IMR-90 (cell line): ENCODE data around the gene CAMK2B. TPM values are rescaled to one million over a fixed set of nuclear protein-coding genes. Genes with fewer than 3 reads are reported as not detected.

Experiments
- ATAC-seq: fragments of 200-7000 bp; cut with Tn5 transposase; 2 replicates; pipeline ENCODE4 v1.9.1; 2020; ENCODE audit warnings: low read depth, mild to moderate bottlenecking, moderate library complexity
- BruUV-seq: library from RNA; stranded (reverse); fragments of 400-500 nt; replicated peaks from 2 replicates; lab custom pipeline; 2021; lab: Mats Ljungman, UMichigan
- CTCF ChIA-PET: fragments of 300-600 bp; formaldehyde crosslinking; extraction: SDS; loops from one replicate; lab custom pipeline; 2021; ENCODE audit warnings: antibody characterized with exemption; lab: Yijun Ruan, JAX
- POLR2A ChIA-PET: fragments of 300-600 bp; sonication (Branson Sonifier 250); formaldehyde crosslinking; loops from one replicate; lab custom pipeline; 2022; ENCODE audit warnings: antibody characterized with exemption; ENCODE audit not compliant: unreplicated experiment; lab: Charles Lee
- DNase-seq: peaks from one replicate; pipeline ENCODE4 v3.0.0; 2013
- H2AFZ ChIP-seq: replicated peaks from 2 replicates; pipeline ENCODE3; 2013; ENCODE audit warnings: low read length, mild to moderate bottlenecking; ENCODE audit not compliant: poor library complexity
- H2AK5ac ChIP-seq: 2 replicates; pipeline ENCODE4 v1.6.1; 2013; ENCODE audit warnings: low read depth, low read length, inconsistent platforms
- H2AK9ac ChIP-seq: replicated peaks from 2 replicates; pipeline ENCODE3; 2013; ENCODE audit warnings: mild to moderate bottlenecking, low read depth, low read length, moderate library complexity; ENCODE audit not compliant: poor library complexity
- H2BK120ac ChIP-seq: 2 replicates; pipeline ENCODE4 v1.6.1; 2013; ENCODE audit warnings: low read depth, low read length, inconsistent platforms
- H2BK15ac ChIP-seq: 3 replicates; pipeline ENCODE4 v1.6.1; 2013; ENCODE audit warnings: low read depth, low read length, inconsistent platforms
- H2BK20ac ChIP-seq: 2 replicates; pipeline ENCODE4 v1.6.1; 2013; ENCODE audit warnings: low read depth, mild to moderate bottlenecking, inconsistent platforms, low read length, moderate library complexity
- H2BK5ac ChIP-seq: 2 replicates; pipeline ENCODE4 v1.6.1; 2013; ENCODE audit warnings: mild to moderate bottlenecking, low read depth, low read length, inconsistent platforms; ENCODE audit not compliant: poor library complexity, severe bottlenecking
- H3K14ac ChIP-seq: replicated peaks from 2 replicates; pipeline ENCODE4 v1.6.1; 2013; ENCODE audit warnings: low read depth, low read length, inconsistent platforms
- H3K18ac ChIP-seq: 2 replicates; pipeline ENCODE4 v1.6.1; 2013; ENCODE audit warnings: low read depth, low read length, control low read depth
- H3K23ac ChIP-seq: 2 replicates; pipeline ENCODE4 v1.6.1; 2013; ENCODE audit warnings: low read depth, low read length, inconsistent platforms
- H3K27ac ChIP-seq: 2 replicates; pipeline ENCODE4 v1.5.1; 2013; ENCODE audit warnings: mild to moderate bottlenecking, control low read depth, low read length; ENCODE audit not compliant: insufficient read depth
- H3K27me3 ChIP-seq: 2 replicates; pipeline ENCODE4 v1.6.1; 2013; ENCODE audit warnings: low read length; ENCODE audit not compliant: control insufficient read depth, insufficient read depth
- H3K36me3 ChIP-seq: 2 replicates; pipeline ENCODE4 v1.6.1; 2013; ENCODE audit warnings: low read length, mixed read lengths; ENCODE audit not compliant: control insufficient read depth, insufficient read depth
- H3K4ac ChIP-seq: 2 replicates; pipeline ENCODE4 v1.6.1; 2013; ENCODE audit warnings: low read depth, low read length, inconsistent platforms
- H3K4me1 ChIP-seq: 2 replicates; pipeline ENCODE4 v1.6.1; 2013; ENCODE audit warnings: low read length, mixed read lengths; ENCODE audit not compliant: control insufficient read depth, insufficient read depth
- H3K4me2 ChIP-seq: 2 replicates; pipeline ENCODE4 v1.6.1; 2013; ENCODE audit warnings: low read depth, mild to moderate bottlenecking, control low read depth, low read length, moderate library complexity
- H3K4me3 ChIP-seq: 2 replicates; pipeline ENCODE4 v1.5.1; 2013; ENCODE audit warnings: low read depth, mild to moderate bottlenecking, control low read depth, low read length, moderate library complexity; ENCODE audit not compliant: insufficient read depth
- H3K56ac ChIP-seq: 2 replicates; pipeline ENCODE4 v1.6.1; 2013; ENCODE audit warnings: low read length, inconsistent platforms; ENCODE audit not compliant: insufficient read depth; ENCODE audit errors: extremely low read depth
- H3K79me1 ChIP-seq, 2 experiments: 2 replicates each; pipeline ENCODE4 v1.6.1; 2013; ENCODE audit warnings: low read length in 2 of 2, inconsistent platforms in 1 of 2, low read depth in 1 of 2
- H3K9ac ChIP-seq: 2 replicates; pipeline ENCODE4 v1.6.1; 2013; ENCODE audit warnings: low read depth, low read length, control low read depth
- H3K9me1 ChIP-seq: 2 replicates; pipeline ENCODE4 v1.6.1; 2013; ENCODE audit warnings: low read length, inconsistent platforms; ENCODE audit not compliant: insufficient read depth
- H3K9me3 ChIP-seq: 2 replicates; pipeline ENCODE4 v1.6.1; 2013; ENCODE audit warnings: low read length; ENCODE audit not compliant: control insufficient read depth, insufficient read depth
- H4K20me1 ChIP-seq: 2 replicates; pipeline ENCODE4 v1.6.1; 2013; ENCODE audit warnings: low read length, inconsistent platforms; ENCODE audit not compliant: insufficient read depth
- H4K5ac ChIP-seq: 2 replicates; pipeline ENCODE4 v1.6.1; 2013; ENCODE audit warnings: mild to moderate bottlenecking, low read depth, low read length, control low read depth
- H4K8ac ChIP-seq, 2 experiments: 2 replicates each; pipeline ENCODE4 v1.6.1; 2013; ENCODE audit warnings: low read depth in 2 of 2, low read length in 2 of 2, control low read depth in 1 of 2, inconsistent platforms in 1 of 2
- H4K91ac ChIP-seq: 2 replicates; pipeline ENCODE4 v1.6.1; 2013; ENCODE audit warnings: low read depth, low read length, inconsistent platforms; ENCODE audit not compliant: insufficient read depth
- BHLHE40 ChIP-seq: fragments of 150-350 bp; IDR thresholded peaks from 2 replicates; pipeline ENCODE4 v1.6.1; 2016; ENCODE audit warnings: mild to moderate bottlenecking, low read depth, low read length
- CEBPB ChIP-seq: IDR thresholded peaks from 2 replicates; pipeline ENCODE4 v1.6.1; 2012; ENCODE audit warnings: low read depth, low read length, improper control_type of control experiment
- CHD1 ChIP-seq: IDR thresholded peaks from 2 replicates; pipeline ENCODE4 v1.6.1; 2012; ENCODE audit warnings: low read depth, low read length, improper control_type of control experiment
- CTCF ChIP-seq: conservative IDR thresholded peaks from 2 replicates; pipeline ENCODE4 v1.5.1; 2012; ENCODE audit warnings: mild to moderate bottlenecking, low read depth, low read length, improper control_type of control experiment
- ELK1 ChIP-seq: fragments of 150-350 bp; IDR thresholded peaks from 2 replicates; pipeline ENCODE4 v1.6.1; 2016; ENCODE audit warnings: low read depth, mild to moderate bottlenecking, low read length, moderate library complexity, borderline replicate concordance
- FOS ChIP-seq: fragments of 150-350 bp; IDR thresholded peaks from 2 replicates; pipeline ENCODE4 v1.6.1; 2016; ENCODE audit warnings: low read depth, low read length
- MAFK ChIP-seq: IDR thresholded peaks from 2 replicates; pipeline ENCODE4 v1.6.1; 2012; ENCODE audit warnings: low read depth, low read length, improper control_type of control experiment
- MAZ ChIP-seq: IDR thresholded peaks from 2 replicates; pipeline ENCODE4 v1.6.1; 2012; ENCODE audit warnings: low read depth, mild to moderate bottlenecking, low read length, improper control_type of control experiment, moderate library complexity, borderline replicate concordance
- MXI1 ChIP-seq: IDR thresholded peaks from 2 replicates; pipeline ENCODE4 v1.6.1; 2012; ENCODE audit warnings: low read depth, mild to moderate bottlenecking, low read length, moderate library complexity, borderline replicate concordance
- POLR2A ChIP-seq: IDR thresholded peaks from 2 replicates; pipeline ENCODE4 v1.6.1; 2012; ENCODE audit warnings: mild to moderate bottlenecking, low read depth, low read length
- RAD21 ChIP-seq: IDR thresholded peaks from 2 replicates; pipeline ENCODE4 v1.6.1; 2012; ENCODE audit warnings: low read length, improper control_type of control experiment
- RCOR1 ChIP-seq: IDR thresholded peaks from 2 replicates; pipeline ENCODE4 v1.6.1; 2012; ENCODE audit warnings: mild to moderate bottlenecking, low read length, improper control_type of control experiment; ENCODE audit not compliant: insufficient replicate concordance
- SMC3 ChIP-seq: fragments of 150-350 bp; IDR thresholded peaks from 2 replicates; pipeline ENCODE4 v1.6.1; 2016; ENCODE audit warnings: low read depth, mild to moderate bottlenecking, antibody characterized with exemption, low read length, moderate library complexity
- USF2 ChIP-seq: fragments of 150-350 bp; IDR thresholded peaks from 2 replicates; pipeline ENCODE4 v1.6.1; 2017; ENCODE audit warnings: mild to moderate bottlenecking, antibody characterized with exemption, low read length, low read depth
- dilution Hi-C: fragments of 300-500 bp; cut with HindIII; formaldehyde crosslinking; loops from one replicate; pipeline ENCODE4 v1.14.3; 2018; ENCODE audit warnings: low sequenced_read_pairs; ENCODE audit not compliant: unreplicated experiment
- in situ Hi-C: fragments of 300-500 bp; cut with MboI; formaldehyde crosslinking; loops from 3 replicates; pipeline ENCODE4 v1.14.3; 2019; ENCODE audit warnings: low sequenced_read_pairs, inconsistent platforms, mixed read lengths
- intact Hi-C: fragments of 100-400 bp; cut with micrococcal nuclease; formaldehyde crosslinking; loops from 2 replicates; pipeline ENCODE4 v1.10.0; 2022
- polyA plus RNA-seq, 3 experiments: library from polyadenylated mRNA; depleted of rRNA; stranded (reverse); fragments of >200 nt; gene quantifications; 2 replicates each; pipeline ENCODE4 v1.2.3, GENCODE V29; 2012; ENCODE audit warnings: low replicate concordance in 1 of 3
- total RNA-seq: library from RNA; depleted of rRNA; stranded (reverse); fragments of >200 nt; gene quantifications from 2 replicates; pipeline ENCODE4 v1.2.3, GENCODE V29; 2012

The CAMK2B gene
- total and polyA plus RNA-seq, 2 of the 4 experiments (the other 2 are of a cell fraction): 0.18 to 0.36 TPM

- Histone ChIP-seq H2BK15ac (no peak overlapping the region), H3K4ac (no peak overlapping the region), H2AFZ (no peak overlapping the region), H3K23ac (no peak overlapping the region), H3K27ac (no peak overlapping the region), H3K9me1 (no peaks in the 10 kb centered on the region), H2AK9ac (no peak overlapping the region), H3K9me3 (peaks cover 5% of the 10 kb centered on the region; the same call in 1 of the 2 replicates), H3K4me3 (no peak overlapping the region), H3K27me3 (peaks cover 35% of the 10 kb centered on the region), H2AK5ac (no peak overlapping the region), H3K18ac (no peak overlapping the region), H3K4me2 (no peak overlapping the region), H4K20me1 (no peaks in the 10 kb centered on the region), H3K14ac (no peak overlapping the region), H3K36me3 (no peaks in the 10 kb centered on the region), H3K56ac (no peak overlapping the region), H2BK120ac (no peak overlapping the region), H4K91ac (no peak overlapping the region), H3K9ac (no peak overlapping the region), H4K8ac (no peak overlapping the region), H3K79me1 (no peaks in the 10 kb centered on the region), H2BK5ac (no peak overlapping the region), H4K5ac (no peak overlapping the region), H2BK20ac (no peak overlapping the region), H3K4me1 (no peaks in the 10 kb centered on the region; the same call in 1 of the 2 replicates)
- POLR2A ChIA-PET: no interaction called here
- in situ Hi-C loops: no loop called here
- DNase-seq (no peak), ATAC-seq (no peak)
- dilution Hi-C loops: no loop called here
- intact Hi-C loops: no loop called here
- TF ChIP-seq POLR2A (no peak), RAD21 (no peak), USF2 (no peak), CEBPB (no peak), CHD1 (no peak), BHLHE40 (no peak), CTCF (no peak), MXI1 (no peak), SMC3 (no peak), MAFK (no peak), FOS (no peak), ELK1 (no peak), RCOR1 (no peak), MAZ (no peak)
- CTCF ChIA-PET: no interaction called here
- BruUV-seq: no TSS peak
Measured at GRCh38 chr7:44172352-44172751, 153.0 kb downstream of the CAMK2B start.
